Keratinocyte (primary cell): ENCODE measurements around the gene TLL1.

Source experiments
- CTCF ChIP-seq, 3 experiments: IDR thresholded peaks in 1 of 3; conservative IDR thresholded peaks in 1 of 3; optimal IDR thresholded peaks in 1 of 3; 2 replicates in 2 of 3; 3 replicates in 1 of 3; pipeline versions ENCODE3 to v1.5.1; 2011; ENCODE audit warnings: low read length in 3 of 3, mild to moderate bottlenecking in 3 of 3, moderate library complexity in 2 of 3, control low read depth in 1 of 3, inconsistent platforms in 1 of 3; ENCODE audit not compliant: insufficient read depth in 2 of 3; ENCODE audit errors: extremely low read depth in 1 of 3
- EZH2 ChIP-seq: IDR thresholded peaks from one replicate; pipeline ENCODE4 v1.6.1; 2012; ENCODE audit warnings: inconsistent platforms, mild to moderate bottlenecking, low read length, moderate library complexity

- TF ChIP-seq CTCF (optimal IDR thresholded peaks at IDR 0.05 in 1 of 3, IDR thresholded peaks at IDR 0.05 in 1 of 3, conservative IDR thresholded peaks at IDR 0.05 in 1 of 3; ENCODE audit: extremely low read depth in 1 of 3, insufficient read depth in 2 of 3, low read length in 3 of 3) (no peak), EZH2 (no peak)
These were observed 90.6 kb downstream of the TLL1 start for GRCh38 chr4:165963621-165964020.
